Measurements from ENCODE around the gene UCMA.

- TF ChIP-seq, protein P1, sequence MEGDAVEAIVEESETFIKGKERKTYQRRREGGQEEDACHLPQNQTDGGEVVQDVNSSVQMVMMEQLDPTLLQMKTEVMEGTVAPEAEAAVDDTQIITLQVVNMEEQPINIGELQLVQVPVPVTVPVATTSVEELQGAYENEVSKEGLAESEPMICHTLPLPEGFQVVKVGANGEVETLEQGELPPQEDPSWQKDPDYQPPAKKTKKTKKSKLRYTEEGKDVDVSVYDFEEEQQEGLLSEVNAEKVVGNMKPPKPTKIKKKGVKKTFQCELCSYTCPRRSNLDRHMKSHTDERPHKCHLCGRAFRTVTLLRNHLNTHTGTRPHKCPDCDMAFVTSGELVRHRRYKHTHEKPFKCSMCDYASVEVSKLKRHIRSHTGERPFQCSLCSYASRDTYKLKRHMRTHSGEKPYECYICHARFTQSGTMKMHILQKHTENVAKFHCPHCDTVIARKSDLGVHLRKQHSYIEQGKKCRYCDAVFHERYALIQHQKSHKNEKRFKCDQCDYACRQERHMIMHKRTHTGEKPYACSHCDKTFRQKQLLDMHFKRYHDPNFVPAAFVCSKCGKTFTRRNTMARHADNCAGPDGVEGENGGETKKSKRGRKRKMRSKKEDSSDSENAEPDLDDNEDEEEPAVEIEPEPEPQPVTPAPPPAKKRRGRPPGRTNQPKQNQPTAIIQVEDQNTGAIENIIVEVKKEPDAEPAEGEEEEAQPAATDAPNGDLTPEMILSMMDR (conservative IDR thresholded peaks at IDR 0.05; ENCODE audit: low read depth, low read length), result no peak
- TF ChIP-seq EZH2 (IDR thresholded peaks at IDR 0.05; ENCODE audit: borderline replicate concordance, low read depth, low read length, poor library complexity, severe bottlenecking), result no peak
These were observed 10.9 kb downstream of the UCMA start for GRCh38 chr10:13223241-13223640.

Measured in A673 (cell line).